GM18873 (cell line): ENCODE results near the gene CNTNAP1.
"Not testable (repeated sequence)": the region's sequence is repeated elsewhere in the genome, so short reads cannot be mapped to it uniquely, and the experiment has no call there.

Experiments used
- ATAC-seq: cut with Tn5 transposase; IDR thresholded peaks from one replicate; pipeline ENCODE4 v1.9.1; 2021; ENCODE audit warnings: mild to moderate bottlenecking, moderate library complexity, moderate number of reproducible peaks; ENCODE audit not compliant: unreplicated experiment, low FRiP score

CNTNAP1 gene

GRCh38 chr17:42681976-42682721 lies at the start of gene CNTNAP1:
Gene CNTNAP1 (plus strand): TSS chr17:42682531. CDS start chr17:42682830, 299 bp downstream.
- ATAC-seq: no peak

- no peak for ATAC-seq
These were observed 49.3 kb upstream of the CNTNAP1 start for GRCh38 chr17:42632949-42633444.

- ATAC-seq: no peak
These were observed 42.7 kb upstream of the CNTNAP1 start for GRCh38 chr17:42639525-42640113.

GRCh38 chr17:42640121-42640520 lies 42.2 kb upstream of the CNTNAP1 start:
- ATAC-seq: no peak

GRCh38 chr17:42642336-42642735 lies 40.0 kb upstream of the CNTNAP1 start:
- ATAC-seq: no peak

- ATAC-seq: no peak
These were observed 34.6 kb upstream of the CNTNAP1 start for GRCh38 chr17:42647778-42648177.

GRCh38 chr17:42651392-42651791 lies 30.9 kb upstream of the CNTNAP1 start:
- ATAC-seq: no peak

GRCh38 chr17:42653179-42654124 lies 28.9 kb upstream of the CNTNAP1 start:
- ATAC-seq: no peak

GRCh38 chr17:42655528-42655927 lies 26.8 kb upstream of the CNTNAP1 start:
- no peak for ATAC-seq

- no peak for ATAC-seq
These were observed 24.3 kb upstream of the CNTNAP1 start for GRCh38 chr17:42657824-42658588.

- no peak for ATAC-seq
These were observed 23.0 kb upstream of the CNTNAP1 start, which contains the start of gene TUBG2 for GRCh38 chr17:42659079-42659931. Gene TUBG2 (plus strand): TSS chr17:42659284. CDS start chr17:42659504, 220 bp downstream.

GRCh38 chr17:42659932-42660274 lies 22.4 kb upstream of the CNTNAP1 start:
- not testable (repeated sequence) for ATAC-seq

- no peak for ATAC-seq
These were observed 21.5 kb upstream of the CNTNAP1 start for GRCh38 chr17:42660692-42661345.

GRCh38 chr17:42665581-42666001 lies 16.7 kb upstream of the CNTNAP1 start:
- ATAC-seq: no peak

GRCh38 chr17:42666126-42666525 lies 16.2 kb upstream of the CNTNAP1 start:
- not testable (repeated sequence) for ATAC-seq

- no peak for ATAC-seq
These were observed 15.0 kb upstream of the CNTNAP1 start for GRCh38 chr17:42667088-42667951.

GRCh38 chr17:42669705-42669976 lies 12.7 kb upstream of the CNTNAP1 start:
- ATAC-seq: no peak
